ENCODE data around the gene DOCK1.
"Not testable (repeated sequence)": the region's sequence is repeated elsewhere in the genome, so short reads cannot be mapped to it uniquely, and the experiment has no call there.

DOCK1 gene

DNA sequence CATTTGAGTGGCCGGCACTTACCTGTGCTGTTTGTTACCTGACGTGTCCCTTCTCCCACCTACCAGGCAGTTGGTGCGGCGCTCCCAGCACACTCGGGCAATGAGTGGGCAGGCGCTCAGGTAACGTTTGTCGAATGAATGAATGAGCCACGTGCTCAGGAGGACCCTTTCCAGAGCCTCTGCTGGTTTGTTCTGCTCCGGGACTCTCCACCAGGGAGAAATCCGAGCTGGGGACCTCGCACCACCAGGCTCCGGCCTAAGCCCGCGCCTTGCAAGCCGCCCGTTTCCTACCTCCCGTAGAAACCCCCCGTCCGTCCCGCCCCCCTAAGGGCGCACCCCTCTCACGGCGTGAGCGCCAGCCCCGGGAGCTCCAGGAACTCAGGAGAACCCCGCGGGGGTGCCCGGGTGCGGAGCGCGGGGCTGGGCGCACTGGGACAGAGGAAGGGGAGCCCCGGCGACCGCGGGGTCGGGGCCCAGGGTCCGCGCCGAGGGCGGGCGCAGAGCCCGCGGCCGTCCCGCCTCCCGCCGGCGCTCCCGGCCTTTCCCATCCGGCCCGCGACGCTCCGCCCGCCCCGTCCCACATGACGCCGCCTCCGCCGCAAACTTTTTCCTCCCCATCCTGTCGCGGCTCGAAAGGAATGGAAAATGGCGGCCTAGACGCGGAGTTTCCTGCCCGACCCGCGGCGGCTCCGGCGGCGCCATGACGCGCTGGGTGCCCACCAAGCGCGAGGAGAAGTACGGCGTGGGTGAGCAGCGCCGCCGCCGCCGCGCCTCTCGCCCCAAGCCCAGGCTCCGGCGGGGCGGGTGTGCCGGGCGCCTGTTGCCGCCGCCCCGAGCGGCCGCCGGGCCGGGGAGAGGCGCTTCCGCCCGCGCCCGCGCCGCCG, at the start of gene DOCK1:
Gene DOCK1 (plus strand): TSS at position 611 of the 884 bp plus-strand sequence. CDS start 90 bp downstream, at position 701.
- DNase-seq (ENCODE audit: low read depth): no peak

DNA sequence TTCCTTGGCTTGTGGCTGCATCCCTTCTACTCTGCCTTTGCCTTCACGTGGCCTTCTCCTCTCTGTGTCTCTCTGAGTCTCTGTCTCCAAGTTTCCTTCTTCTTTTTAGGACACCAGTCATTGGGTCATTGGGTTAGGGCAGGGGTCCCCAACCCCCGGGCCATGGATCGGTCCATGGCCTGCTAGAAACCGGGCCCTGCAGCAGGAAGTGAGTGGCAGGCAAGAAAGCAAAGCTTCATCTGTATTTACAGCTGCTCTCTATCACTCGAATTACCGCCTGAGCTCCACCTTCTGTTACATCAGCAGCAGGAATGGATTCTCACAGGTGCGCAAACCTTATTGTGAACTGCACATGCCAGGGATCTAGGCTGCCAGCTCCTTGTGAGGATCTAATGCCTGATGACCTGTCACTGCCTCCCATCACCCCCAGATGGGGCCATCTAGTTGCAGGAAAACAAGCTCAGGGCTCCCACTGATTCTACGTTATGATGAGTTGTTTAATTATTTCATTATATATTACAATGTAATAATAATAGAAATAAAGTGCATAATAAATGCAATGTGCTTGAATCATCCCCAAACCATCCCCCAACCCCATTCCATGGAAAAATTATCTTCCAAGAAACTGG, 47.9 kb upstream of the DOCK1 start:
- no peak for DNase-seq (ENCODE audit: low read depth)

DNA sequence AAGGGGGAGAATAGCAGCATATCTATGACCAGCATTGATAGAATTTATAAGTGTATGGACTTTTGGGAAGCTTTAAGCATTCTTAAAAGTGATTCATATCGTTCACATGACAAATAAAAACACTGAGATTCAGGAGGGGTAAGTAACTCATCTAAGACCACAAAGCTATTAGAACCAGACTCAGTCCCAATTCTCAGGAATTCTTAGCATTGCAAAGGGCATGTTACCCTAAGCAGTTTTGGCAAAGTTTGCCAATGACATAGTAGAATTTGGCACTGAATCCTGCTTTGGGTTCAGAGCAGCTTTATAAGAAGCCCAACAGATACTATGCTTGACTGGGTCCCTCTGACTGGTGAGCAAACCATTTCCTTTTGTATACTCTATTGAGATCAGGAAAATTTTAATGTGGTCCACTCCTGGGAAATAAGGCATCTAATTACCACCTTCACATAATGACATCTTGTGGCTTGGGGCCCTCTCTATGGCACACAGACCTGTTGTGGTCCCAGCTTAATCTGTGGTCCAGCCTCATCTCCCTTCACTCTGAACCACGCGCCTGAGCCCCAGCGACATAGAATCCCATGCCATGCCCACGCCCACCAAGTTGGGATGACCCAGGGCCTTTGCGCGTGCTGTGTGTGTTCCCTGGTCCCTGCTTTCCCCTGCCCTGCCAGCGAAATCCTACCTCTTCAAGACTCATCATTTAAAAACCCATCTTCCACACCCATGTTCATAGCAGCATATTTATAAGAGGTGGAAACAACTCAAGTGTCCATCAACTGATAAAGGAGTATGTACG, 37.5 kb upstream of the DOCK1 start:
- DNase-seq (ENCODE audit: low read depth): no peak

DNA sequence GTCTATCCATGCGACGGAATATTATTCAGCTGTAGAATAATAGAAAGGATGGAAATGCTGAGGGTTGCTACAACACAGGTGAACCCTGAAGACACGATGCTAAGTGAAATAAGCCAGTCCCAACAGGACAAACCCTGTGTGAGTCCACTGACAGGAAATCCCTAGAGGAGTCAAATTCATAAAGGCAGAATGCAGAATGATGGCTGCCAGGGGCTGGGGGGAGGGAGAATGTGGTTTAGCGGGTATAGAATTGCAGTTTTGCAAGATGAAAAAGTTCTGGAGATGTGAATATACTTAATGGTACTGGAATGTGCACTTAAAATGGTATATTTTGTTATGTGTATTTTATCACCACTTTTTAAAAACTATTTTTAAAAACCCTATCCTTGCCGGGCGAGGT, 36.9 kb upstream of the DOCK1 start:
- DNase-seq (ENCODE audit: low read depth): no peak

DNA sequence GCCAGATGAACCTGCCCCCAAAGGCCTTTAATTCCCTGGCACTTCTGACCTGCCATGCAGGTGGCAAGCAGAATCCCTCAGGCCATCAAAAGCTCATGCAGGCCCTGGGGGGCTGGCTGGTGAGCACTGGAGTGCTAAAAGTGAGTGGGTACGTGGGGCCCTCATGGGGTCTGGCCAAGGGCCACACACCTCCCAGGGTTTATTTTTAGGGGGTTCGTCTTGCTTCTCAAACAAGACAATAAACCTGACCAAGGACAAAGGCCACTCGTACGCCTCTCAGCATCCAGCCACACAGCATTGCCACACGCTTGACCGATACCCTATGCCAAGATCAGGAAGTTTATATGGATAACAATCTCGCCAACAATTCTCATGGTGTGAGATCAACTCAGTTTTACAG, 33.1 kb upstream of the DOCK1 start:
- no peak for DNase-seq (ENCODE audit: low read depth)

DNA sequence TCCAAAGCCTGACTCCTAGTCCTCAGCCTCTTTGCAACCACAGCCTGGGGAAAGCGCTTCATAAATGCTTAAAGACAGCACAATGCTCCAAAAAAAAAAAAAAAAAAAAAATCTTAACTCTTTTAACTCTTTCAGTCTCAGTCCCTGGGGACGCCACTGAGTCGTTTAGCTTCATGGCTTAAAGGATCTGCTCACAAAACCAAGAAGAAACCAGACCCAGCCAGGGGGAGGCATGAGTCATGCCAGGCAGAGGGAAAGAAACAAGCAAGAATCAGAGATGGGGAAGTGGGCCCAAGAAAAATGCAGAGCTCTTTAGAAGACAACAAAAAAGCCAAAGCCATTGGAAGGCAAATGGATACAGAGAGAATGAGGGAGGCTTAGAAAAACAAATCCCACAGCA, 32.5 kb upstream of the DOCK1 start:
- DNase-seq (ENCODE audit: low read depth): no peak

DNA sequence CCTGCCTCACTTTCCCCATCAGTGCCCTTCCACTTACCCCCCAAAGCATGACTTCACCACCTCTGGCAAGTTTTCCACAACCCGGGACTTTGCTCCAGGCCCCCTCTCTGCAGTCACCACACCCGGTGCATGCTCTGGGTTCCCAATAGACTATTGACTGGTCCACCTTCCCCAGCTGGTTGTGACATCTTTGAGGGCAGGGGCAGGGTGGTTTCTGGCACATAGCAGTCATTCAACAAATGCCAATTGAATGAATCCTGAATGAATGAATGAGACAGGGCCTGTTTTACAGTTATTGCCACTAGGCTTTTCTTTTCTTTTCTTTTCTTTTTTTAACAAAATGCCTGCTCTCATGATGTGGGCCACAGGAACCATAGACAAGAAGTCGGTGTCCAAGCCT, 28.8 kb upstream of the DOCK1 start:
- no peak for DNase-seq (ENCODE audit: low read depth)

DNA sequence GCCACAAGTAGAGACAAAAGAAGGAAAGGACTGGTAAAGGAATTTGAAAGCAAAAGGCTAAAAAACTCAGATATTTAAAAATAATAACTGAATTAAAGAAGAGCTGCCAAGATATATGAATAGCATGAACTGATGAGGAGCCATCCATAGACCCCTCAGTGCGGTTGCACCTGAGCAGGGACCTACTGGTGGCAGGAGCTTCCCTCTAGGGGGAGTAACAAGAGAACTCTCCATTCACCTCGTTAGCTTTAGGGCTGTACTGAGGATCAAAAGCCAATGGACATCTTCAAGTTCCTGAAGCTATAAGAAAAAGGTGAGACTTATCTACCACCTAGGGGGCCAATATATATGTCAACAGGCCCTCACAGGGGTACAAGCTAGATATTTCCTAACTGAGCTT, 27.8 kb upstream of the DOCK1 start:
- no peak for DNase-seq (ENCODE audit: low read depth)

DNA sequence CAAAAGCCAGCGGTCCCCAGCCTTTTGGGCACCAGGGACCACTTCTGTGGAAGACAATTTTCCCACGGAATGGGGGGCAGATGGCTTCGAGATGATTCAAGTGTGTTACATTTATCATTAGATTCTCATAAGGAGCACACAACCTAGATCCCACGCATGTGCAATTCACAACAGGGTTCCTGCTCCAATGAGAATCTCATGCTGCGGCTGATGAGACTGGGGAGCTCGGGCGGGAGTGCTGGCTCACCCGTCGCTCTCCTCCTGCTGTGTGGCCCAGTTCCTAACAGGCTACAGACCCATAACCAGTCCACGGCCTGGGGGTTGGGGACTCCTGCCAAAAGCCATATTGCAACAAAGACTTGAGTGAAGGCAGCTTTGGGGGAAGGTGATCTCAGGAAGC, 26.6 kb upstream of the DOCK1 start:
- no peak for DNase-seq (ENCODE audit: low read depth)

DNA sequence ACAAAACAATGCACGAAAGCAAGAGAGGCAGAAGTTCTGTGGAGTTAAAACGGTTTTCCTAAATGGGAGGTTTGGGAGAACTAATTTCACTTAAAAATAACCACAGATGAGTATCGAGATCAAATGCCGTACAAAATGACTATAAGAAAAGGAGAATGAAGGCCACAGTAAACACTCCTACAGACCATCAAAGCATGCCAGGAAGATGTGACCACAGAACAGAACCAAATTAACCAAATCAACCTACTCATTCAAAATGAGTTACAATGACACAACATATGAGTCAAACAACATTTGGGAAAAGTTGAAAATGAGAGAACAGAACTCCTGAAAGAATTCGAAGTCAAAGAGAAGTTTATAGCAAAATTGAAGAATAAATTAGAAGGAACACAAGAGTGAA, 24.3 kb upstream of the DOCK1 start:
- no peak for DNase-seq (ENCODE audit: low read depth)

DNA sequence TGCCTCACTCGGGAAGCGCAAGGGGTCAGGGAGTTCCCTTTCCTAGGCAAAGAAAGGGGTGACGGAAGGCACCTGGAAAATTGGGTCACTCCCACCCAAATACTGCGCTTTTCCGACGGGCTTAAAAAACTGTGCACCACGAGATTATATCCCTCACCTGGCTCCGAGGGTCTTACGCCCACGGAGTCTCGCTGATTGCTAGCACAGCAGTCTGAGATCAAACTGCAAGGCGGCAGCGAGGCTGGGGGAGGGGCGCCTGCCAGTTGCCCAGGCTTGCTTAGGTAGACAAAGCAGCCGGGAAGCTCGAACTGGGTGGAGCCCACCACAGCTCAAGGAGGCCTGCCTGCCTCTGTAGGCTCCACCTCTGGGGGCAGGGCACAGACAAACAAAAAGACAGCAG, 23.2 kb upstream of the DOCK1 start:
- DNase-seq (ENCODE audit: low read depth): not testable (repeated sequence)

DNA sequence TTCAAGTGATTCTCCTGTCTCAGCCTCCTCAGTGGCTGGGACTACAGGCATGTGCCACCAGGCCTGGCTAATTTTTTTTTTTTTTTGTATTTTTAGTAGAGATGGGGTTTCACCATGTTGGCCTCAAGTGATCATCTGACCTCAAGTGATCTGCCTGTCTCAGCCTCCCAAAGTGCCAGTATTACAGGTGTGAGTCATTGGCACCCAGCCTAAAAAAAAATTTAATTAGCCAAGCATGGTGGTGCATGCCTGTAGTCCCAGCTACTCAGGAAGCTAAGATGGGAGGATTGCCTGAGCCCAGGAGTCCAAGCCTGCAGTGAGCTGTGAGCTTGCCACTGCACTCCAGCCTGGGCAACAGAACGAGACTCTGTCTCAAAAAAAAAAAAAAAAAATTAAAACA, 16.8 kb upstream of the DOCK1 start:
- not testable (repeated sequence) for DNase-seq (ENCODE audit: low read depth)

DNA sequence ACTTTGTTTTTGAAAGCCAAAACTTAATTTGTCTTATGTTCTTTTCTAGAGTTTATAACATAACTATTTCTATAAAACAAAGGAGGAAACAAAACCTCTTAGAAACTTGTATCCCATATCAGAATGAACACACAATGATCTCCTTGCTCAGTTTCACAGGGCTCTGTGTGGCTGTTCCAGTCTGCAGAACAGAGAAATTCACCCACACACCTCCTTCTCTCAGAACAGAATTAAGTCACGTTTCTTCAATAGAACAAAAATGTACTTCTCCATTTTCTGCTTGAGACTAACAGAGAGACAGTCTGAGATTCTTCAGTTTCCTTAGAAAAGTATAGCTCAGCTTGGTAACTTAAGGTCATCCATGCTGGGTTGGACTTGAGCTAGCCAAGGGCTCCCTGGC, 15.8 kb upstream of the DOCK1 start:
- DNase-seq (ENCODE audit: low read depth): no peak

DNA sequence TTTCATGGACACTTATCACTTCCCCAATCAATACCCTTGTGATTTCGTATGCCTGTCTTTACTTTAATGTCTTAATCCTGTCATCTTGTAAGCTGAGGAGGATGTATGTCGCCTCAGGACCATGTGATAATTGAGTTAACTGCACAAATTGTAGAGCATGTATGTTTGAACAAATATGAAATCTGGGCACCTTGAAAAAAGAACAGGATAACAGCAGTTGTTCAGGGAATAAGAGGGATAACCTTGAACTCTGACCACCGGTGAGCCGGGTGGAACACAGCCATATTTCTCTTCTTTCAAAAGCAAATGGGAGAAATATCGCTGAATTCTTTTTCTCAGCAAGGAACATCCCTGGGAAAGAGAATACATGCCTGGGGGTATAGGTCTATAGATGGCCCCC, 14.4 kb upstream of the DOCK1 start:
- DNase-seq (ENCODE audit: low read depth): not testable (repeated sequence)

DNA sequence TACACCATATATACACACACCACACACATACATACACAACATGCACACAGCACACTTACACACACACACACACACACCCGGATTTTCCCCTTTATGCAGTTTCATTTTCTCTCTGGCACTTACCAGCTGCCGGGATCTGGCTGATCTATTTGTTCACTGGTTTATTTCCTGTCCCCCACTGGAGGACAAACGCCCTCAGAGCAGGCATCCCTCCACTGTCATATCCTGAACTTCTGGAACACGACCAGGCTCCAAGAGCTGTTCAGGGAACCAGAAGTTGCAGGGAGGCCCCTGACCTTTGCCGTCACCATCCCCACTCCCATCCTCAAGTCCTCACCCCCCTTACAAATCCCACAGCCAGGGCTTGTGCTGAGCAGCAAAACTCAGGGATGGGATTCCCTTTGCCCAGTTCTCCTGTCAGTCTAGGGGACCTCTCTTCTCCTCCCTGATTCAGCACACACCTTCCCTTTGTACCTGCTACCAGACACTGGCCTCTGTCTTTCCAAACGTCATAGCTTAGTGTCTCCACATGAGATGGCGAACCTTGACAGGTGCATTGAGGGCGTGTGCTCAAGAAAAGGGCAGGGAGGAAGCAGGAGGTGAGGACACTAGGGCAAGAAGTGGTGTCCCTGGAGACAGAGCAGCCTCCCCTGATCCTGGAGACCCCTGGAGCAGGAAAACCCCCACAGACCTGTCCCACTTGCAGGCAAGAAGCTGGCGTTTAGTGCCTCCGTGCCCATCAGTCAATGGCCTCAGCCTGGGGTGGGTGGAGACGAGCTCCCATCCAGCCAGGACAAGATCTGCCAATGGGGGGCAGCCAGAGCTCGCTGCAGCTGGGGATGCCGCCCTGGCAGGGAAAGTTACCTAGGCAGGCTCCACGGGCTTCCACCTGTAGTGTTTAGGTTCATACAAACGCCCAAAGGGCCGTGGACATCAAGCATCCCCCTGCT, 12.7 kb upstream of the DOCK1 start:
- no peak for DNase-seq (ENCODE audit: low read depth)

DNA sequence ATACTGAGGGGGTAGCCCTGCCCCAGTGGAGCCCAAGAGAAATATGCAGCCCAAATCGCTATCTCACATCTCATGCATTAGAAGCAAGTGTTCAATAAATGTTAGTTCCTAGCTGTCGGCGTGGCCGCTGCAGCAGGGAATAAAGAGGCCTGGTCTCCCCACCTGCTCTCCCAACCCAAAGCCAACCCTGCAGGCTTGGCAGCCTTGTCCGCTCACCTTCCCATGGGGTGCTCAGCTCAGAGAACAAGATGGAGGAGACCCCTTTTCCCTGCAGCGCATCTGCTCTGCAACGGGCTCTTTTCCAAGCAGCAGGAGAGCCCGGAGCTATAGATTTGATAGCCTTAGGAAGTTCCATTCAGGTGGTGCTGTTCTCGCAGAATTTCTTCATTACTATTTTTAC, 12.0 kb upstream of the DOCK1 start:
- no peak for DNase-seq (ENCODE audit: low read depth)

DNA sequence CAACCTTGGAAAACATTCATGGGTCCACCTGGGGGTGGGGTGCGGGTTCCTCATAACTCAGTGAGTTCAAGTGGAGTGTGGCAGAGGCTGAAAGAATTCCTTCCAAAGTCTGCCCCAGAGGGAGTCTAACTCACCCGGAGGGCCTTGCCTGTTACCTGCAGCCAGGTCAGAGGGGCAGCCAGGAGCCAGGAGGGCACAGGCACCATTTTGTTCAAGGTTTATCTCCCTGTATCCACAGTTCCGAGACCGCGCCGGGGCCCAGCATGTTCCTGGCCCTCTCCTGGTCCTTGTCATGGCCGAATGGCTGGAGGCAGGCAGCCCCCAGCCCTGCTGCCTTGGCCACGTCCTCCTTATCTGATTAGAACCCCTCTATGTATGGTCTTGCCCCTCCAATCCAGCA, 11.4 kb upstream of the DOCK1 start:
- no peak for DNase-seq (ENCODE audit: low read depth)

DNA sequence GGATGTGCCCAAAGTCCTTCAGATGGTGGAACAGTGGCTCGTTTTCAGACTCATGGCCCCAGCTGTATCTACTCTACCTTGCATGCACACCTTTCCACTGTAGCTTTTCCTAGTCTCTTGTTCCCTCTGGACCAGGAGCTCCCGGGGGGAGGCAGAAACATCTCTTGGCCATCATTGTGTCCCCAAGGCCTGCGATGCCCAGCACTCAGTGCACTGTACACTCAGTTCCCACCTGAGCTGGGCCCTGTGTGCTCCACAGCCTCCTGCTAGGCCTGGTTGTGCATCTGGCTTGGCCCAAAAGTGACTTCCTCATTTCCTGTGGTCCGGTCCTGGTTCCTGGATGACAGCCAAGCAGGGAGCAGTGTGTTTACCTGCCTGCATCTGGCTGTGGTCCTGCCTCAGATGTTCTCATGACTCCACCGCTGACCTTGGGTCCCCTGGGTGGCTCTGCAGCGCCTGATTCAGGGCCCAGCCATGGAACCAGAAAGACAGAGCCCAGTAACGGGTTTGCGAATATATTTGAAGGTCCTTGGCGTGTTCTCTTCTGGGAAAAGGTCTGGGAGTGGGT, 9.9 kb upstream of the DOCK1 start:
- DNase-seq (ENCODE audit: low read depth): no peak

DNA sequence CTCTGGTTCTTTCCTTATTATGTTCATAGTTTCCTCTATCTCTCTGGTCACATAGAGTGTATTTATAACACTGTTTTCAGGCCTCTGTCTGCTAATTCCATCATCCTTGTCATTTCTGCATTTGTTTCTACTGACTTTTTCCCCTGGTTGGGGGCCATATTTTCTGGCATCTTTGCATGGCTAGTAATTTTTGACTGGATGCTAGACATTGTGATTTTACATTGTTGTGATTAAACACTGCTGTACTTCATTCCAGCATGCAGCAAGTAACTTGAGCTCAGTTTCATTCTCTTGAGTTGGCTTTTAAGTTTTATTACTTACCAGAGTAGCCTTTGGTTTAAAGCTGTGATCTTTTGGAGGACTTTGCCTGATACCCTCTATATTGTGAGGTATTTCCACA, 6.8 kb upstream of the DOCK1 start:
- no peak for DNase-seq (ENCODE audit: low read depth)

DNA sequence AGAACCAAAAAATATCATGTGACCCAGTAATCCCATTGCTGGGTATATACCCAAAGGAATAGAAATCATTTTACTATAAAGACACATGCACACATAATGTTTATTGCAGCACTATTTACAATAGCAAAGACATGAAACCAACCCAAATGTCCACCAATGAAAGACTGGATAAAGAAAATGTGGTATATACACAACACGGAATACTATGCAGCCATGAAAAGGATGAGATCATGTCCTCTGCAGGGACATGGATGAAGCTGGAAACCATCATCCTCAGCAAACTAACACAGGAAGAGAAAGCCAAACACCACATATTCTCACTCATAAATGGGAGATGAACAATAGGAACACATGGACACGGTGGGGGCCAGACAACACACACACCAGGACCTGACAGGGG, 5.7 kb upstream of the DOCK1 start:
- DNase-seq (ENCODE audit: low read depth): not testable (repeated sequence)

DNA sequence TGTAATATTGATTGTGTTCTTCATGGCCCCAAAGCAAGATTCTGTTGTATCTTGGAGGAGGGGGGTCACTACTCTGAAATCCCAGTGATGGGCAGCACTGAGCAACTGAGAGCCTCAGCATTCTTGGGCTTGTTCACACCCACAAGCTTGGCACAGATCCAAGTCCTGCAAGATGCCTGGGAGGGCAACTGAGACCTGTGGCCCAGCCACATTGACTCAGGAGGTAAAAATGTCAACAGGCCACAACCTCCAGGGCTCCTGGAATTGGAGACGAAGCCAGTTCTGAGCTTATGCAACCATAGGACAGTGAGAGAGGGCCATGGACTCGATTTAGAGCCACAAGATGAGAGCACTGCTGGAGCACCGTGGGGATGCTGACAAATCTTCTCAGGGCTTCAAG, 3.1 kb upstream of the DOCK1 start:
- DNase-seq (ENCODE audit: low read depth): no peak
